LoVo (cell line): ENCODE measurements around the gene ELFN2.
A peak's percentile ranks its signal among the peaks of the same experiment; 100 is the strongest.
"Not testable (repeated sequence)": the region's sequence is repeated elsewhere in the genome, so short reads cannot be mapped to it uniquely, and the experiment has no call there.

Source experiments
- DNase-seq: peaks from one replicate; pipeline ENCODE4 v3.0.0-alpha.2; 2016; ENCODE audit warnings: low spot score

The ELFN2 gene, protein sequence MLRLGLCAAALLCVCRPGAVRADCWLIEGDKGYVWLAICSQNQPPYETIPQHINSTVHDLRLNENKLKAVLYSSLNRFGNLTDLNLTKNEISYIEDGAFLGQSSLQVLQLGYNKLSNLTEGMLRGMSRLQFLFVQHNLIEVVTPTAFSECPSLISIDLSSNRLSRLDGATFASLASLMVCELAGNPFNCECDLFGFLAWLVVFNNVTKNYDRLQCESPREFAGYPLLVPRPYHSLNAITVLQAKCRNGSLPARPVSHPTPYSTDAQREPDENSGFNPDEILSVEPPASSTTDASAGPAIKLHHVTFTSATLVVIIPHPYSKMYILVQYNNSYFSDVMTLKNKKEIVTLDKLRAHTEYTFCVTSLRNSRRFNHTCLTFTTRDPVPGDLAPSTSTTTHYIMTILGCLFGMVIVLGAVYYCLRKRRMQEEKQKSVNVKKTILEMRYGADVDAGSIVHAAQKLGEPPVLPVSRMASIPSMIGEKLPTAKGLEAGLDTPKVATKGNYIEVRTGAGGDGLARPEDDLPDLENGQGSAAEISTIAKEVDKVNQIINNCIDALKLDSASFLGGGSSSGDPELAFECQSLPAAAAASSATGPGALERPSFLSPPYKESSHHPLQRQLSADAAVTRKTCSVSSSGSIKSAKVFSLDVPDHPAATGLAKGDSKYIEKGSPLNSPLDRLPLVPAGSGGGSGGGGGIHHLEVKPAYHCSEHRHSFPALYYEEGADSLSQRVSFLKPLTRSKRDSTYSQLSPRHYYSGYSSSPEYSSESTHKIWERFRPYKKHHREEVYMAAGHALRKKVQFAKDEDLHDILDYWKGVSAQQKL

DNA sequence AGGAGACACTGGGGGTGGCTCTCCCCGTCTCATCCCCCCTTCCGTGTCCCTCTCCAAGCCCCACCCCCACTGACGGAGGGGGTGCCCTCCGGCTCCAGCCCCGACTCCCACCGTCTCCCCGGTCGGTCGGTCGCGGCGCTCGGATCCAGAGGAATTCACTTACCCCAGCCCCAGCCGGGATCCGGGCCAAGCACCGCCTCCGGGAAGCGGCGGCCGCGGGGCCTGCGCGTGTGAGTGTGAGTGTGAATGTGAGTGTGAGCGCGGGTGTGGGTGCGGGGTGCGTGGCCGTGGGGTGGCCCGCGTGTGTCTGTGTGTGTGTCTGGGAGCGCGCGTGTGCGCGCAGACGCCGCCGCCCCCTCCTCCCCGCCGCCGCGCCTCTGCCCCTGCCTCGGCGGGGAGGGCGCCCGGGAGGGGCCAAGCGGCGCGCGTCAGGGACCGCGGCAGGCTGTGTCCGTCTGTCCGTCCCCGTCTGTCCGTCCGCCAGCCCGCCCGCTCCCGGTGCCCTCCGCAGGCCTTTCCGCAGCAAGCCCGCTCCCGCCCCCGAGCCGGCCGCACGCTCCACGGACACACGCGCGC lies at the start of gene ELFN2:
Gene ELFN2, minus strand, starts transcription at position 345 of the 576 bp plus-strand sequence. CDS start 51,945 bp downstream, outside the sequence.
- DNase-seq = no peak

DNA sequence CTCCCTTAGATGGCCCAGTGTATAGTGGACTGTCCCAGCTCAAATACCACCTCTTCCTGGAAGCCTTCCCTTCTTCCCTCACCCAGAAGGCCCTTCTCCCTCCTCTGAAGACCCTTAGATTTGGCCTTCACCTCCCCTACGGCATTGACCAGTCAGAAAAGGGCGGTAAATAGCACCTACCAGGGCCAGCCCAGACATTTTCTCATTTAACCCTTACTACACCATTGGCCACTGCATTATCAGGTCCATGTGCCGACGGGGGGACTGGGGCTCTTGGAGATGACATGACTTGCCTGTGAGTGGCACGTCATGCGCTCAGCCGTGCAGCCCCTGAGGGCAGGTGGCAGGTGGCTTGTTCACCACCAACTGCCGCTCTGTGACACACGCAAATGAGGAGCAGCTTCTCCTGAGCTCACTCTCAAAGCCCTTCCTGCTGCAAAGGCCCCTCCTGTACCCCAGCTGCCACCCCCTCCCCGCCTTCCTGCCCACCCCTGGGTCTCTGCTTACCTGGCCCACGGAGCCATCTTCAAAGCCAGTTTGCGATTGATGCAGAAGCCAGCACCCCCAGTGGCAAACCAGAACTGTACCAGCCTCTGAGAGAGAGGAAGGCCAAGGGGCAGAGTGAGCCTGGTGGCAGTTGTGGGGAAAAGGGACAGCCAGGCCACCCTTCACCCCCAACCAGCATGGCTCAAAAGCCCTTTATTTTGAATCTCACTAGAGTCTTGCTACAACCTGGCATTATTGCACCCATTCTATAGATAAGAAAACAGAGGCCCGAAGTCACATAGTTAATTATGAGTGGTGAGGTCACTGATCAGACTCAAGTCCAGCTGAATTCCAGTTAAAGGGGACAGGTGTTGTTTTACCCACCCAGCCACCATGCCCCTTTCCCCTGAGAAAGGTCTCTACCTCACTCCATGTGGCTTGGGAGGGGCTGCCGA lies 49.4 kb upstream of the ELFN2 start:
- no peak for DNase-seq

DNA sequence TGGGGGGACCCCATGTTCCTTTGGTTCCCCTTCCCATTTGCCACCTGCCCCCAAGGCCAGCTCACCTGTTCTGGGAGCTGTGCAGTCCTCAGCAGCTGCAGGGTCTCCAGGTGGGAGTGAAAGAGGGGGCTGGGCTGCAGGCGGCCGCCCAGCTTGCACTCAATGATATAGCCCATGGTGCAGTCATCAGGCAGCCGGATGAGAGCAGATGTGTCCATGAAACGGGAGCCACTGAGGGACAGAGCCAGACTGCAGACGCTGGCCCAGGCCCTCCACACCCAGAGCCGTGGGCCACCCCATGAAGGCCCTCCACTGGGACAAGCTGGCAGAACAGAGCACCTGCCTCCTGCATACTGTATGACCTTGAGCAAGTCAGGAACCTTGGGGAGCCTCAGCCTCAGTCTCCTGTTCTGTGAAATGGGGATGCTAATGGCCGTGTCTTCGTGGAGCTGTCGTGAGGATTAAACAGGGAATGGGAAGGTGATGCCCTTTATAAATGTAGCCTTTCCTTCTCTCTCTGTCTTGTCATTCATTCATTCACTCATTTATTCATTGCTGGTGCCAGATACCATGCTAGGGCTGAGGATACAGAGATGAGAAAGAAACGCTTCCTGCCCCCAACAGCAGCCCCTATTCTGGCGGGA lies 47.3 kb upstream of the ELFN2 start:
- DNase-seq = no peak

DNA sequence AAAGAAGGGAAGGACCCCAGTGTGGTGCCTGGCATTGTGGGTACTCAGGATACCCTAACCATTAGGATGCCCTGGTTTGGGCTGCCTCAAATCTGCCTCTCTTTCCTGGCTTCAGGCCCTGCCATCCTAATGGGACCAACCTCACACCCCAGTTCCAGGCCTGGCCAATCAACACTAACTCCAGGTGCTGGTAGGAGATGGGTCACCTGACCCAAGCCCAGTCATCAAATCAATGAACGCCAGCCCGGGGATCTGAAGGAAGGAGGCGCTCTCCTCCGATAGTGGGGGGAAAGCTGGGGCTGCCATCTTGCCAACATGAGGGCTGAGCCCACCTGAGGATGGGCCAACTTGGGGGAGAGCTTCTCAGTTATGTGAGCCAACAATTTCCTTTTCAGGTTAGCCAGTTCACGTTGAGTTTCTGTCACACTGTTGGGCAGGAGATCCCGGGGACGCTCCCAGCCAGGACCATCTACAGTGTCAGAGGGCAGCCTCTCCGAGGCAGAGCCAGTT lies 46.2 kb upstream of the ELFN2 start:
- no peak for DNase-seq

DNA sequence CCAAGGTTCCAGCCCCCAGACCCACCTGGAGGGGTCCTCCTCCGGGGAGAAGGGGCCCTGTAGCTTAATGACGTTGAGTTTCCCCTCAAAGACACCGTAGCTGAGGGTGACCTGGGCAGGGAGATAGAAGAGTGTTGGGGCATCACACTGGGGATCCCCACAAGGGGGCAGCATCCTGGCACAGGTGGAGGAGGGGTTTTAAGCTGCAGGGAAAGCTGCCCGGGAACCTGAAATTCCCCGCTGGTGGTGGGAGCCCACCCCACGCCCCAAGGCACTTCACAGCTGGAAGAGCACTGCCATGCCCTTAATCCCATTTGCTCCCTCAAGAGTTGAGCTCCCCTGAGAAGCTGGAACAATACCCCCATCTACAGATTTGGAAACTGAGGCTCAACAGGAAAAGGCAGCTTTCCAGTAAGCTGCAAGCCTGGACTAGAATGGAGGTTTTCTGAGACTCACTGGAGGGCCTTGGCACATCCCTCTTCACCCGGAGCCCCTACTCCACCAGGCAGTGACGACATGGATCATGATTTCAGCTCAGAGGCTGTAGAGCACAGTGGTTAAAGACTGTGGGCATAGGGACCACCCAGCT lies 45.2 kb upstream of the ELFN2 start:
- DNase-seq = peak; percentile 32

DNA sequence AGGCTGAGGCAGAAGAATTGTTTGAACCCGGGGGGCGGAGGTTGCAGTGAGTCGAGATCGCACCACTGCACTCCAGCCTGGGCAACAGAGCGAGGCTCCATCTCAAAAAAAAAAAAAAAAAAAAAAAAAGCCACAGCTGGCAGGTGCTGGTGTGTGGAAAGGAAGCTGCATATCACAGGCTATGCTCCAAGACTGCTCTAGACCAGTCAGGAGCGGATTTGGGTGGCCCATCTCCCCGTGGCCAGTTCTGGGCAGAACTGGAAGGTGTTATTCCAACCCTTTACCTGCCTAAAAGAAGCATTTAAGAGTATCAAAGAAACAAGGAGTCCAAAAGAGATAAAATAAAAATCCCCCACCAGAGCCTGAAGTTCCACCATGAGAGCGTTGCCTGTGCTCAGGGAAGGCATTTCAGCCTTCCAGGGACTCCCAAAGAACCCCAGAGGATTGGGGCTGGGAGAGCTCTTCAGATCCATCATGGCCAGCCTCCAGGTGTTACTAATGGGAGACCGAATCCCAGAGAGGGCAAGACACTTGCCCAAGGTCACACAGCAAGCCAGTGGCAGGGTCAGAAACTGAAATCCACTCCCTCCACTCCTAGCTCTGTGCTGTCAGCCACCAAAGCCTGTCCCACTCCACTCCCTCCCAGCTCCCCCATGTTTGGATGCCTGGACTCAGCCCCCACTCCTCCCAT lies 44.6 kb upstream of the ELFN2 start:
- DNase-seq = no peak

DNA sequence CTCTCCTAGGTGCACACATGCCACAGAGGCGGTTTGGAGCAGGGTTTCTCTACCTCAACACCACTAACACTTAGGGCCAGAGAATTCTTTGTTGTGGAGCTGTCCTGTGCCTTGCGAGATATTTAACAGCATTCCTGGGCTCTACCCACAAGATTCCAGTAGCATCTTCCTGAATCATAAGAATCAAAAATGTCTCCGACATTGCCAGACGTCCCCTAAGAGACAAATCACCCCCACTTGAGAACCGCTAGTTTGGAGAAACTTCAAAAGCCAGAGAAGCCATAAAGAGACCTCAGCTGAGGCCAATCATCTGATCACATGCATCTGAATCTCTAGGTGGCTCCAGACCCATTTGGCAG lies 42.8 kb upstream of the ELFN2 start:
- DNase-seq = no peak

DNA sequence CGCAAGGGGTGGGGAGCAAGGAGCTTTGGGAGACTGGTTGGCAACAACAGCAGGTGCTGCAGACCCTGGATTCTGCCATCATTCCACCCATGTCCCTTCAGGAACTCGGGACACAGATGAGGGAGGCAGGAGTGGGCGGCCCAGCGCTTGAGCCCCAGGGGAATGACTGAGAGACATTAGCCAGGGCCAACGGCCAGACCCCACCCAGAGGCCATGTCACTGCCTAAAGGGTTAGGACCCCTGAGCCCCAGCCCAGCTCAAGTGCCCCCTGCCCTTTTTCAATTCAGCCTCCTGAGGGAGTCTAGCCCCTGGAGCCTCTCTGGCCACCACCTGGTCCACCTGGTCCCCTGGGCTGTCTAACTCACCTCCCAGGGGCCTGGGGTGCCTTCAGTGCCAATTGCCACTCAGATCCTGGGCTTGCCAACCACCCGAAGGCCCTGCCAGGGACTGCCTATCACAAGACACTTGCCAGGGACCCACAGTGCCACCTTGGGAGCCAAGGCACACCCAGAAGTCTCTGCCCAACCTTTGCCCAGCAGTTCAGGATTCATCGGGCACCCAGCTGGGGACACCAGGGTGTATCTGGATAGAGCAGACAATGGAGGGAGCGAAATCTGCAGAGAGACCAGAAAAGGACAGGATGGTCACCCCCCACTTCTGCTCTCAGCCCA lies 42.3 kb upstream of the ELFN2 start:
- no peak for DNase-seq

DNA sequence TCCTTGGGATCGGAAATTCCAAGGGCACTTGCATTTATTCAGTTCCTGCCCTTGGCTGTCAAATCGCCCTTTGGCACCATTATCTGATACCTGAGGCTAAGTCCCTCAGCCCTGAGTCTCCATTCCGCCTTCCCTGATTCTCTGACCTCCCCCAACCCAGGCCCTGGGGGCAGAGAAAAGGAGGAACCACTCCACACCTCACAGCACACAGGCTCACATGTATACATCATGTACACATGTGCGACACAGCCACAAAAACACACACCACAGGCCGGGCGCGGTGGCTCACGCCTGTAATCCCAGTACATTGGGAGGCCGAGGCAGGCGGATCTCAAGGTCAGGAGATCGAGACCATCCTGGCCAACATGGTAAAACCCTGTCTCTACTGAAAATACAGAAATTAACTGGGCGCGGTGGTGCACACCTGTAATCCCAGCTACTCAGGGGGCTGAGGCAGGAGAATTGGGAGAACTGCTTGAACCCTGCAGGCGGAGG lies 41.0 kb upstream of the ELFN2 start:
- DNase-seq = not testable (repeated sequence)

DNA sequence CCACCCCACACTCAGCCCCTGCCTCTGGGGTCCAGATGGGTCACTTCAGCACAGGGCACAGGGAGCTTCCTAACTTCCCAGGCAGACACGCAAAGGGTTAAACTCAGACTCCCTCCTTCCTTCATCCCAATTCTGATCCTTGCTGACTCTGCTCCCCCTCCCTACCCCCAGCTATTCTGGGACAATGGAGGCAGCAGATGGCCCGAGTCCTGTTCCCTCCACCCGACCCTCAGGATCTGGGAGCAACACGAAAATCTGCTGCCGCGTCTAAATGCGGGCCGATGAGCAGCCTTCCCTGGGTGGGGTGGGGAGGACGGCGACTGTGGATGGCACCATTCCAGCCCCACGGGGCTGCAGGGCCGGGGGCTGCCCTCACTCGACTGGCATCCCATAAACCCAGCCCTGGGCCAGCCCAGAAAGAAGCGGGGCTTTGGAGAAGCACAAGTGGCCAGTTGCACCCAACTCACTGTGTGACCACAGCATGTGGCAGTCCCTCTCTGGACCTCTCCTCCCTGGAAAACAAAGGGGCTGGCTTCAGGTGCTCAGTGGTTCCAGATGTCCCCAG lies 40.2 kb upstream of the ELFN2 start:
- DNase-seq = no peak

DNA sequence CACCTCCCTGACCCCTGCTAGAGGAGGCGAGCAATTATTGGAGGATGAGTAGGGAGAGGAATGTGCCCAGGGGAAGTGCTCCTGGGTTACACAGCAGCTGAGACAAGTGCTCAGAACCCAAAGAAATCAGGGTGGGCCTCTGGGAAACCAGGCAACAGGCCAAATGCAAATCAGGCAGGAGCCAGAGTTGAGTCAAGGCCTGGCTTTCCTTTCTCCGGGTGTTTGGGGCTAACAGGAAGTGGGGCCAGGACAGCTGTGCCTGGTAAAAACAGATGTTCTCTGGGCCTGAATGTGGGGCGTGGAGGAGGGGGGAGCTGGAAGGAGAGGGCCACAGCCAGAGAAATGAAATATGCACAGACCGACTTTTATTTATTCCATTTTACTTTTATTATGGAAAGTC lies 36.9 kb upstream of the ELFN2 start:
- no peak for DNase-seq

DNA sequence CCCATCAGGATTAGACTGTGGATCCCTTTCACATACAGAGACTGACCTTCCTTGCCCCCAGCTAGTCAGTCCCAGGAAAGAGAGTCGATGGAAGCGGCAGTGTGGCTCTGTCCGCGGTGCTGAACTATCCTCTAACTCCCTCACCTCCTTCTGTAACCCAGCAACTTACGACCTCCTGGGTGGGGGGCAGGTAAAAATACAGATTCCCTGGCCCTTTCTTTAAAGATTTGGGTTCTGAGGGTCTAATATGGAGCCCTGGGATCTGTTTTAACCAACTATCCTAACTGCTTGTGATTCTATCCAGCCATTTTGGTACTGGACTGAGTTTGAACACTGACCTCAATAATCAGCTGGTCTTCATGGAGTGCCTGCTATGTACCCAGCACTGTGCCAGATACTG lies 35.7 kb upstream of the ELFN2 start:
- DNase-seq = peak; percentile 44

DNA sequence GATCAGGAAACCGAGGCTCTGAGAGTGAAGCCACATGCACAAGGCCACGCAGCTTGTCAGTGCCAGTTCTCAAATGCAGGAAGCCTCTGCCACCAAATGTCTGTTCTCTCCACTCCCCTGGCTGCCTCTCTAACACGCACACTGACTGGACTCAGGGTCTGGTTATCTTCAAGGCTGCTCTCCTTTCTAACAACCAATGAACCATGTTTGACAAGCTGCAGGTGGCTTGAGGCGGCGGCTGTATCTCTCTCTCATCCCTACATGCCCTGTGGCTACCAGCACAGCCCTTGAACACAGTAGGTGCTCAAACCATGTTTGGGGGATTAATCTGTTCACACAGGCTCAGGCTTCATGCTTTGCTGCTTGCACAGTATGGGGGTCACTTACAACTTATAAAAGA lies 35.2 kb upstream of the ELFN2 start:
- no peak for DNase-seq

DNA sequence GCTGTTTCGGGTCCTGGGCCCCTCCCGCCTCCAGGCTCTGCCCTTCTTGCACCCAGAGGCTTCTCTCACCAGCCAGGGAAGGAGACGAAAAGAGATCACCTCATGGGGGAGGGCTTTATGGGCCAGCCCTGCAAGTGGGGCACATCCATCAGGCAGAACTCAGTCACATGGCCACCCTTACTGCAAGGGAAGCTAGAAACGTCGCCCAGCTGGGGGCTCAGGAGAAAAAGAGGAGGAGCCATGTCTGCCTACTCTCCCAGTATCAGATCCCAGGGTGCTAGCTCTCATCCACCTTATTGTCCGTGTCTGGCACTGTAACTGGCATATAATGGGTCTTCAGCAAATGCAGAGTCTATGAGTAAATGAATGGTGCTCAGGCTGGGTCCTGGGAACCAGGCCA lies 34.7 kb upstream of the ELFN2 start:
- no peak for DNase-seq

DNA sequence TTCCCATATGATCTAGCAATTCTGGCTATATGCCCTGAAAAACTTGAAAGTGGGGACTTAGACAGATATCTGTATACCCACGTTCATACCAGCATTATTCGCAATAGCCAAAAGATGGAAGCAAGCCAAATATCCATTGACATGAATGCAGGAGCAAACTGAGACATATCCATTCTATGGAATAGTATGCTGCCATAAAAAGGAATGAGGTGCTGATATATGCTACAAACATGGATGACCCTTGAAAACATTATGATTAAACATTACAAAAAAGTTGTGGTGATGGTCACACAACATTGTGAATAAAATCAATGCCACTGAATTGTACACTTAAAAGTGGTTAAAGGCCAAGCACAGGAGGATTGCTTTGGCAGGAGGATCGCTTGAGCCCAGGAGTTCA lies 33.4 kb upstream of the ELFN2 start:
- no peak for DNase-seq

DNA sequence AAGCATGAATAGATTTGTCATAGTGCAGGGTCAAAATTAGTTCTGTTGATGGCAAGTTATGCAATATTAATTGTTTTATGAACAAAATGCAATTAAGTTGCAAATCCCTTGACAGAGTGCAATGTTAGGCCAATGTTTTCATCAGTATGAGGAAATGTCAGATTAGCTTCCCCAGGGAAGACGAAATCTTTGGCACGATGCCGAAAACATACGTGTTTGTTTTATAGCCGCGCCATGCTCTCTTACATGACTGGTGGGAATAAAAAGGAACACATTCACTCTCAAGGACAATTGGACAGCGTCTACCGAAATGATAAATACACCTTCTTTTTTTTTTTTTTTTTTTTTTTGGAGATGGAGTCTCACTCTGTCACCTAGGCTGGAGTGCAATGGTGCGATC lies 31.9 kb upstream of the ELFN2 start:
- no peak for DNase-seq

DNA sequence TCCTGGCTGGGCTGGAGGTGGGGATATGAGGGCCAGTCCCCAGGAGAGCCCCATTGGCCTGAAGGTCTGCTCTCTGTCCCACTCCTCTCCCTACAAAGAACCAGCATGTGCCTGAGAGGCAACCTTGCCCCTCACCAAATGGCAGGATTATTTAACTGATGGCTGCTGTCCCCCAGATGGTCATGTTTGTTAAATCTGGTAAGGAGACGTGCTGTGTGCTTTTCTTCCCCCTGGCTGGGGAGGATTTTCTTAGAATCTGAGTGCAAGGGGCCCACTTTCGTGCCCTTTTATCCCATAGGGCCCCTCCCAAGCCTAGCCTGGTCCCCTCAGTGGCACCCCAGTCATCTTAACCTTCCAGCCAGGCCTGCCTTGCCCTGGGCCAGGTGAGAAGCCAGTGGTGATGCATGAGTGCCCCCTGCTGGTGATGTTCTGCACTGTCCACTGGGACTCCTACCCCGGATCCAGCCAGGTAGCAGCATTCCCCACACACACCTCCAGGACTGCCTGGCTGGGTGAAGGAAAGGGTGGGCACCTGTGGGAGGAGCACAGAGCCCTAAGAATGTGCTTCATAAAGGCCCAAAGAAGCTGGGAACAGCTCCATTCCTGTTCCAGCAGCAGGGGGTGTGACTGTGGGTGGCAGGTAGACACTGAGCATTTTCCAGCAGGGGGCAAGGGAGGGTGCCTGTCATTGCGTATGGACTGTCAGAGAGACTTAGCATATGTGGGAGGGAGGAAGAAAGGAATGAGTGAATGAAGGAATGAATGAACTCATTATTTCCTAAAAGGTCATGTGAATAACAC lies 30.0 kb upstream of the ELFN2 start:
- DNase-seq = peak; percentile 69

DNA sequence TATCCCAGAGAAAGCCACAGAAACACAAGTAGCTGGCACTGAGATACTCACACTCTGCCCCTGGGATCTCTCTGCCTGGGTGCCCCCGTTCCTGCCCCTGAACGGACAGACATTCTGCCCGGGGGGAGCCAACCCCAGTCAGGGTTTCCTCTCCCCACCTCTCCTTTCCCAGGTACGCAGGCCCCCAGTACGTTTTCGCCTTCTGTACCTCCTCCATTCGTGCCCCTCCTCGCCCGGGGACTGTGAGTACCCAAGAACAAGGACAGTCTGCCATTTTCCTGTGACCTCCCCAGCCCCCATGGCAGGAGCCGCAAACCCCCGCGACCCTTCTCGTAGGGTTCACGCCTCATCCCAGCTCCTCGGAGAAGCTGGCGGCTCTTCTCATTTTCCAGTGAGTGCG lies 29.1 kb upstream of the ELFN2 start:
- DNase-seq = no peak
